AG08396 (cell line): ENCODE results near the gene ZNF408.
A peak's percentile ranks its signal among the peaks of the same experiment; 100 is the strongest.
"Not testable (repeated sequence)": the region's sequence is repeated elsewhere in the genome, so short reads cannot be mapped to it uniquely, and the experiment has no call there.

ENCODE experiments used
- DNase-seq: peaks from one replicate; pipeline ENCODE4 v3.0.0; 2012; ENCODE audit warnings: low spot score, mixed read lengths

ZNF408 gene

DNA sequence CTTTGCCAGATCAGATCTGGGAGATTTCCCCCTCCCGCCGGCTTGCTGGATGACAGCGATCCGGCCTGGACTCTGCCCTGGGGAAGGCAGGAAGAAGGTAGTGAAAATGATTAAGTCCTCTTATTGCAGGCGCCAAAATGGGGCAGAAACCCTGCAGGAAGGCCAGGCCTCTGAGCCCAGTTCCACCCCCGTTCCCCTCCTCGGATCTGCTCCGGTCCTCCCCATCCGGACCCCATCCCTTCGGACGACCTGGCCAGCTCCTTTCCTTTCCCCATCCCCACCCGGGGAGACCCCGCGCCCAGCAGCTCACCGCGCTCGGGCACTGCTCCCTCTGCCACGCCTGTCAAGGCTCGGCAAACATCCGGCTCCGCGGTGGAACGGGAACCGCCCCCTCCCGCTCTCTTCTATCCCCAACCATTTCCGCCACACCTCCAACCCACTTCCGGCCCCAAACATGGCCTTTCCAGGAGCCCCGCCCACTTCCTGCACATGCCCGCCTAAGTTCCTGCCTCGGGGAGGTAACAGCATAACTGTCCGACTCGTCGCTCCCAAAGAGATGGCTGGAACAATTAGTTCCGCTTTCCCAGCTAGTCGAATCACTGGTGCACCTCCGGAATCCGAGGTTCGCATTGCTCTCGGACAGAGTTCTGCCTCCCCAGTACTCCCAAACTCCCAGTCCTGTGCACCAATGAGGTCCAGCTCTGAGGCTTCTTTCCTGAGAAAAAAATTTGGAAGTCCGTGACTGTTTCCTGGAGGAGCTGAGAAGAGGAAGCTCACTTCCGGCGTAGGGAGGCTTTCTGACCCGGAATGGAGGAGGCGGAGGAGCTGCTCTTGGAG, at the start of gene ZNF408, which contains the start of gene ARHGAP1:
Gene ZNF408 (plus strand): TSS at position 791 of the 837 bp plus-strand sequence. CDS start 17 bp downstream, at position 808.
Gene ARHGAP1 (minus strand): TSS at position 379 of the 837 bp plus-strand sequence. CDS start 4,512 bp downstream, outside the sequence.
- DNase-seq = peak; percentile 94

DNA sequence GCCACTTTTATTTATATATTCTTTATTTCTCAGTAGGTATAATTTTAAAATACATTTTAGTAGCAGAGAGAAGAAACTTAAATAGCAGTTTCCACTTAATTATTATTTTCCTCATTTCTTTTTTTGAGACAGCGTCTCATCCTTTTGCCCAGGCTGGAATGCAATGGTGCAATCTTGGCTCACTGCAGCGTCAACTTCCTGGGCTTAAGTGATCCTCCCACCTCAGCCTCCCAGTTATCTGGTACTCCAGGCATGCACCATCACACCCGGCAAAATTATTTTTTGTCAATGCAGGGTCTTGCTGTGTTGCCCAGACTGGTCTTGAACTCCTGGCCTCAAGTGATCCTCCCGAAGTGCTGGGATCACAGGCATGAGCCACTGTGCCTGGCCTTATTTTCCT, 45.2 kb upstream of the ZNF408 start:
- DNase-seq = no peak

DNA sequence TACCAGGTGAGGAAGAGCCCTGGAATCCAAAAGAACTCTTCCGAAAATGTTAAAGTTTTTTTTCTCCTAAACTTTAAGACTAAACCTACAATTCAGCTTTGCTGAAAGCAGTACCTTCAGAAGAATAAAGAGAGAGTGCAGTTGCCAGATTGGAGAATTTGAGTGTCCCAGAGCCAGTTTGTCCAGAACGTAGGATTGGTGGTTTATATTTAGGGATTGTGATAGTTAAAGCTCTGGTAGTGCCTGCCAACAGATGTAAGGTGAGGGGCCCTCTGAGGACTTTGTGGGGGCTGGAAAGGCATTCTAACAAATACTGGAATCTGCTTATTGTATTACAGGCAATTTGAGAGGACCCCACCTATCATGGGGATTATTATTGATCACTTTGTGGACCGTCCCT, 43.6 kb upstream of the ZNF408 start:
- no peak for DNase-seq

DNA sequence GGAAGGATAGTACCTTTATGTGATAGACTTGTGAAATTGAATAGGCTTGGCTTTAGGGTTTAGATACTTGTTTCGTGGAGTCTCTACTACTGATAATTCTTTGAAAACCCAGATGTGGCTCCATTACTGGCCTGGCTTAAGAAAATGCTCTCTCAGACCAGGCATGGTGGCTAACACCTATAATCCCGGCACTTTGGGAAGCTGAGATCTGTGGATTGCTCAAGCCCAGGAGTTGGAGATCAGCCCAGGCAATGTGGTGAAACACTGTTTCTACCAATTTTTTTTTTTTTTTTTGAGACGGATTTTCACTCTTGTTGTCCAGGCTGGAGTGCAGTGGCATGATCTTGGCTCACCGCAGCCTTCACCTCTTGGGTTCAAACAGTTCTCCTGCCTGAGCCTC, 42.6 kb upstream of the ZNF408 start:
- no peak for DNase-seq

DNA sequence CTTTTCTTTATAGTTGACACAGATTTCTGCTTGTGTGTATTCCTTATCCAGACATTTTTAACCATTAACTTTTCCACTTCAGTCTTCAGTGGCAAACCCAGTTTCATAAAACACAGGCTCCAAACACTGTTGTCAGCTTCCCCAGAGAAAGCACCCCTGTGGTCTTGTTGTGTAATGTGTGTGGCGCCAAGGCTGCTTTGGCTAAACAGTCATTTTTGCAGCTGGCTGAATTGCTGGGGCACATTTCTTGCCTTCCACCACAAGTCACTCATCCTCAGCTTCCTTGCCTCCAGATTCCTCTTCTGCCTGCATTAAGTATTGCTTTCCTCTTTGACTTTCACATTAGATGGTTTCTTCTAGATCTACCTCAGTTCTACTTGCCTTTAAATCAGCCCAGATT, 40.9 kb upstream of the ZNF408 start:
- peak; percentile 58 for DNase-seq

DNA sequence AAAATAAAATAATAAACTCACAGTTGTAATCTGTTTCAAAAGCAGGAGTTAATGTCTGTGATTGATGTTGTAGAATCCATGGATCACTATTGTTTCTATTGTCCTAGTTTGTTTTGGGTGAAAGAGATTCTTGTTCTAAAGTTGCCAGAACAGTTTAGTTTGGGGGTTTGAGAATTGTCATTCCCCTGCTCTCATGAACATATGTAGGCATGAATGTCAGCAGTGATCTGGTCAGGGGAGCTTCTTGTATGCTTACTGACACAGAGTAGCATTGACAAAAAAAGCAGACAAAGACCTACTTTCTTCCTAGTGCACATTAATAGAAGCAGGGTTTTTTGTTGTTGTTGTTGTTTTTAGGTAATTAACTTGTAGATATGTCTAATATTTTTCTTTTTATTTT, 39.0 kb upstream of the ZNF408 start:
- DNase-seq = no peak

DNA sequence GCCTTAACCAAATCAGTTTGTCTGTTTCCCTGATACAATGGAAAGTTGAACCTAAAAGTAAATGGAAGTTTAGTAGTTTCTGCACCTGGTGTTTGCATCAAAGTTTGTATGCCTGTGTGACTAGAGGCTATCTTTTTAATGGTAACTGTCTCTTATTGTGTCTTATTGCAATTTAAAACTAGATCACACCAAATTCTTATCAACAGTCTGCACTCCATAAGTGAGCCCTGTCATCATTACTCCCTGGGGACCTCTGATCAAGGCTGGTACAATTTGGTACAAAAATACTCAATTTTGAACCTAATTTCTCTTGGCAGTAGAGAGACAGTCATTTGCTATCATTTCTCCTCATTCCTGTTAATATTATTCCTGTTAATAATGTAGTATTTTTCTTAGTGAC, 38.5 kb upstream of the ZNF408 start:
- DNase-seq = no peak

DNA sequence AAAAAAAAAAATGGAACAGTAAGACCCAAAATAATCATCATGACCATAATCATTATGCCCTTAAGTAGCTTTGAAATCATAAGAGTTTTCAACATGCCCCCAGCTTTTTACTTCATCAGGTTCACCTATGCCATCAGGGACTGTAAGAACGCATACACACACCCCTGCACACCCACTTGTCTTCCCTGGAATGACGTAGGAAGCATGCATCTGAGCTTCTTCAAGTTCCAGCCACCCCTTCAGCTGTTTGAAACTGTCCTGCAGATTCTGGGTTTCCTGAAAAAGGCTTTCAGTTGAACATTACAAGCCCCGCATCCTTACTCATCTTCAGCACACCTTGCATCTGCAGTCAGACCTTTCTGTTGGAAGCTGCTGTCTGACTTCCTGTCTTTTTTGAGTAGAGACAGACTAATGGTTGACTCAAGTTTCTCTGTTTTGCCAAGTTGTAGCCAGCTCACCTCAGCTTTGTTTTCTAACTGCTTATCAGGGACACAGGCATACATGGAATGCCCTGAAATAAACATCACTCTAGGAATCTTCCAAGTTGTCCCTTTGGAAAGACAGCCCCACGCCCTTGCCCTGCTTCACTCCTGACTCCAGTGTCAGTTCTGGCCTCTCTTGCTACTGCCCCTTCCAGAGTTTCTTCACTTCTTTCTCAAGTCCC, 37.4 kb upstream of the ZNF408 start:
- no peak for DNase-seq

DNA sequence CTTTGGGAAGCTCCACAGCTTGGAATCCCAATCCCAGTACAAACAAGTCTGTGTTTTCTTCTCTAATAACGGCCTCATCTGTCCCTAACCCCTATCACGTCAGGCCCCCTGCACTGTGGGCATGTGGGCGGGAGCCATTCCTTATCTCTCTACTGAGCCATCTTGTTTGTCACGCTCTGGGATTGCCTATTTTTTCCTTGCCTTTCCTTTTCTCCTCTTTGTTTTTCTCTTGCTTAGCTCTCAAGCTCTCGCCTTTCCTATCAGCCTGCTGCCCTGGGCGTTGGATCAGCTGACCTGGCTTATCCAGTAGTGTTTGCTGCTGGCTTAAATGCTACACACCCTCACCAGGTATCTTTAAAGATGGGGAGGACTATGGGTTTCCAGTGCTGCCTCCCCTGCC, 36.2 kb upstream of the ZNF408 start:
- DNase-seq = no peak

DNA sequence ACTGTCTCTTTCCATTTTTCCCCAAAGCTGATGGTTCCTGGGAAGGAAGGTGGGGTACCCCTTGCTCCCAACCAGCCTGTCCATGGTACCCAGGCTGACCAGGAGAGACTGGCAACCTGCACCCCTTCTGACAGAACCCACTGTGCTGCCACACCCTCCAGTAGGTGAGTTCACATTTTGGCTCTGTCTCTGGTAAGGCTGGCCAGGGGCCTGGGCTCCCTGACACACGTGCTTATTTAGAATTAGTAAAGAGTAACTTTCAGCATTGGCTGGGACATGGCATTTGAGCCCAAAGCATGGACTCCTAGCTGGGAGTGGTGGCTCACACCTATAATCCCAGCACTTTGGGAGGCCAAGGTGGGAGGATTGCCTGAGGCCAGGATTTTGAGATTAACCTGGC, 35.5 kb upstream of the ZNF408 start:
- DNase-seq = no peak

DNA sequence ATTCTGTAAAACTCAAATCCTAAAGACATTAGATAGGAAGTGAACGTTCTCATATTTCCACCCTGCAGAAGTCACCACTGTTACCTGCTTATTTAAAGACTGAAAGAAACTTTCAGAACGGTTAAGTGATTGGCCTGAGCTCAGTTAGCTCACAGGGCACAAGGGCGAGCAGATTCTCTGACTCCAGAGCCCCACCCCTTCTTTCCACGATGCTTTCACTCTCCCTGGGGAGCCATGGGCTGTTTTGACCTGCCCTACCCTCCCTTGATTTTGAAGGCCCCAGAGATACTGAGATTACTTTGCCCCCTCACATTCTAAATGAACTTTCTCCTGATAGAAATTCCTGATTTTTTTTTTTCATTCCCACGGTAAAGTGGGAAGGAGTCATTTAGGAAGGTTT, 34.3 kb upstream of the ZNF408 start:
- DNase-seq = no peak

DNA sequence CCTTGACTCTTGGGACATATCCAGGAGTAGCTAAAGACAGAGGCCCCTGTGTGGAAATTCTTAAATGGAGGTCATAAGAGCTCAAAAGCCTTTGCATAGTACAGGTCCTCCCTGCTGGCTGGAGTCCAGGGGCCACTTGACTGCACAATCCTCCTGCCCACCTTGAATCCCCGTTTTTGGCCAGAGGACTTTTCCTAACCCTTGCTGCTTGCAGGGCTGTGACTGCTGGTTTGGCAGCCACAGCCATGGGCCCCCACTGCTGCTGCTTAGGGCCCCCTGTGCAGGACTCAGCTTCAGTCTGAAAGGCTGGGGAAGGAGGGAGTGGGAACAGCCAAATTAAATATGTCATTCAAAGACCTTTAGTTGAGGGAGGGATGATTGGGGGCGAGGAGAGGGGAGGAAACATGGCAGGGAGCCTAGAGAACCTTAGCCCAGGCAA, 33.8 kb upstream of the ZNF408 start:
- DNase-seq = no peak

DNA sequence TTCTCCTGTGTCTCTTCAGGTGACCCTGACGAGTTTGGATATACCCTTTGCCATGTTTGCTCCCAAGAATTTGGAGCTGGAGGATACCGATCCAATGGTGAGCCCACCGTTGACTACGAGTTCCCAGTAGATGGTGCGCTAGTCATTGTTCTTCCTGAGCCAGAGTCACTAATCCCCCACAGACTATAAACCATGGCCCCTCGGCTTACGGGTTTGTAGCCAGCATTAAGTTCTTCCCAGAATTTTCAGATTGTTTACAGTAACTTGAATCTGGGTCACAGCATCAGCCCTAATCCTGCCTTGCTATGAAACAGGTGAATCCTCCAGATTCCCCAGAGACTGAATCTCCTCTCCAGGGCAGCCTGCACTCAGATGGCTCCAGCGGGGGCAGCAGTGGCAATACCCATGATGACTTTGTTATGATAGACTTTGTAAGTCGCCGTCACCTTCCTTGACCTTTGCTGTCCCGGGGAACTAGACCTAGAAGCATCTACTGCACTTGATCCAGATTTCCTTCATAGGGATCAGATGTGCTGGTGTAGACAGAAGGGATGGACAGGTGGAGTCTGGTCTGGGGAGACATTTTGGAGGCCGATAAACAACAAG, 32.2 kb upstream of the ZNF408 start:
- no peak for DNase-seq

DNA sequence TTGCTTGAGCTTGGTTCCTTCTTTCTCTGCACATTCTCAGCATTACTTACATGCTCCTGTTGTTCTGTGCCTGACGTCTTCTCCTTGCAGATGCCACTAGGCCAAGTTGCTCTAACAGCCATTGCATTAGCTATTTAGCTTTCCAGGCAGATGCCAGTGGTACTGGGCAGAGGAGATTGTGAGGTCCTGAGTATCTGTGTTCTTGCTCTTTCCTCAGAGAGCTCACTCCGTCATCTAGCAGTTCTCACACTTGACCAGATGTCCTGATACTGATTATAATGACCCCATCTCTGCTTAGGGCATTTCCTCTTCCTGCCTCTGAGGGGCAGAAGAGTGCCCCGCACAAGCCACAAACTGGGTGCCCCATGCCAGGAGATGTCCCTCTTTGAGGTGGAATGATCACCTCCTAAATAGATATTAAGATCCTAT, 31.1 kb upstream of the ZNF408 start:
- DNase-seq = no peak

DNA sequence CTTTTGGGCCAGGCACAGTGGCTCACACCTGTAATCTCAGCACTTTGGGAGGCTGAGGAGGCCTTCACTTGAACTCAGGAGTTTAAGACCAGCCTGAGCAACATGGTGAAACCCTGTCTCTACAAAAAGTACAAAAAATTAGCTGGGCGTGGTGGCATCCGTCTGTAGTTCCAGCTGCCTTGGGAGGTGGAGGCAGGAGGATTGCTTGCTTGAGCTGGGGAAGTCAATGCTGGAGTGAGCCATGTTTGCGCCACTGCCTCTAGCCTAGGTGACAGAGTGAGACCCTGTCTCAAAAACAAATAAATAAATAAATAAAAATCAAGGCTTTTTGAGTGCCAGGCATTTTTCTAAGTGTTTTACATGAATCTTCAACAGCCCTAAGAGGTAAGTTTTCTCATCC, 30.3 kb upstream of the ZNF408 start:
- DNase-seq = not testable (repeated sequence)

DNA sequence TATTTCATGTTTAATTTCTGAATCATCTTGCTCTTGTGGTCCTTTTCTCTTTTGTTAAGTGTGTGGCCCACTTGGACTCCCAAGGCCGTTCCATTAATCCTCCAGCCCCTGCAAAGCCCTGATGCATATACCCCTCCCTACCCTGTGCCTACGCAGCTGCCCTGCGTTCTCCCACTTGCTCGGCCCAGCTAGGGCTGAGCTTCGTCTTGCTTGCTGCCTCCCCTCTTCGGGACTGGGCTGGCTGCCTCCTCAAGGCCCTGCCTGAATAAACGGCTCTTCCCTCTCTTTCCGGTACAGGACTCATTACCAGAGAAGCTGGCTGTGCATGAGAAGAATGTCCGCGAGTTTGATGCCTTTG, 28.9 kb upstream of the ZNF408 start:
- DNase-seq = no peak

DNA sequence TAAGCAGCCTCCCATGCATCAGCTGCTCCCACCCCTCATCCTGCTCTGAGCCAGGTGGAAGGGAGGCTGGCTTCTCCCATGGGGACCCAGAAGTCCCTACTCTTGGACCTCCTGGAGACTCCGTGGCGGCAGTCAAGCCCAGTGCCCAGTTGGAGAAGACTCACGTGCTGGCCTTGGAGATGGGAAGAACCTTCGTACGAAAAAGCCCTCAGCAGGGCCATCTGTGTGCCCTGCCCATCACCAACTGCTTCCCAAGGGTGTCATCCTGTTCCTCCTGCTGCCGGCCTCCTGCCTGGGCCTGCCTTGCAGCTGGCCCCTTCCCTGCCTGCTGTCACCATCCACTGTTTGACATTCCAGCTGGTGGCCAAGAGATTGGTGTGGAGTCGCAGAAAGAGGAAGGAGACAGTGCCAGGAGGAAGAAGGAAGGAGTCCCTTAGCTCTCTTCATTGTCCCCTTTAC, 28.4 kb upstream of the ZNF408 start:
- DNase-seq = no peak

DNA sequence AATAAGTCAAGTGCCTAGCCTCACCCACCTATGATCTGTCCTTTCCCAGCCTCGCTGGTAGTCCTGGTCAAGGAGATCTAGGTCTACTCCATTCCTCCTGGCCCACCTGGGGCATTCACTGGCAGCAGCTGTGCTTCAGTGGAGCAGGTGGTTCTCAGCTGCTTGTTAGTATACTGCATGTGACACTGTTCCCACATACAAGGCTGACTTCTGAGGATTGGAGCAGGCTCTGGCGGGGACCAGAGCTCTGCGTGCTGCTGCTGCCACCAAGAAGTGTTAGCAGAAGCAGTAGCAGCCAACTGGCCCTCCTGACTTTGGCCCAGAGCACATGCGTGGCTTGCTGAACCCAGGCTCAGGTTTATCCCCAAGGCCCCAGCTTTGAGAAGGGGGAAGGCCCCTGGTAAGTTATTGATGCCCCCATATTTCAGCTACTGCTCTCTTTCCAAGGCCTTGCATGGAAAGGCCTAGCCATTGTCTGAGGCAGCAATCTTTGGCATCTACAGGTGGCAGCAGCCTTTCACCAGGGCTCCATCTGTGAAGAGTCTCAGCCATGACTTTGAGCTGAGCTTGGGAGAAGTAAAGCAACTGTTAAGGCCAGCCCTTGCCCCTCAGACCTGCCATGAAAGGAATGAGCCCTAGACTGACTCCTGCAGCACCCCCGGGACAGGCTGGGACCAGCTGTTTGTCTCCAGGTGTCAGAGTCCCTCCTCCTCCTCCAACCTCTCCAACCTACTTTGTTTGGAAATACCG, 26.9 kb upstream of the ZNF408 start:
- DNase-seq = no peak

DNA sequence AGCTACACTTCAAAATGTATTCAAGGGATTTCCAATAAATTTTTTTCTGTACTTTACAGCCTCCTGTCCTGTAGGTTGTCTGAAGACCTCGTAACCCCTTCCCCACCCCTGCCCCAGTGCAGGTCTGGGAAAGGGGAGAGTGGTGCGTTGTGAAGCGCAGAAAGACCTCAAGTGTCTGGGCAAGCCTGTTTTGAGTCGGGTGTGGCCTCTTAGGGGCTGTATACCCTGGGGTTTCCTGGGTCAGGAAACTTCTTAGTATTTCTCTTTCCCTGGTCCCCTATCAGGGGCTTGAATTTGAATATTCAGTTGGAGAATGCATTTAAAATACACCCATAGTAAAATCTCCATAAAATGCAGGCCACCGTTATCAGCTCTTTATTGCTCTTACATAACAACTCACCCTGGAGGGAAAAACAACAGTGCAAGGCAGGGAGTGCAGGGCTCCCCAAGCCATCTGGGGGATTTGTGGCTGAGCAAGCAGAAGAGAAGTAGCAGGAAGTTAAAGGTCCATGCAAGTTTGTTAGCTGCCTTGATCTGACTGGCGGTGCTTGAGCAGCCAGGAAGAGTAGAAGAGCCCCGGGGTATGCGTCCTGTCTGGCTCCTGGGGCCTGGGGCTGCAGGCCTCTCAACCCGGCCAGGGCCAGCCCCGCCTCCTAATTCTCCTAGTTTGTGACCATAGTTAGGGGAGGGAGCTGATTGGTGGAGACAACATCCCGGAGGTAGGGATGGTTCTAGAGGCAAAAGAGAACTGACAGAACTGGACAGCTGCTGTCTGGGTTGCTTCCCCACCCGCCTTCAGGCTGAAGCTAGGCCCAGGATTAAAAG, 26.2 kb upstream of the ZNF408 start:
- DNase-seq = no peak

DNA sequence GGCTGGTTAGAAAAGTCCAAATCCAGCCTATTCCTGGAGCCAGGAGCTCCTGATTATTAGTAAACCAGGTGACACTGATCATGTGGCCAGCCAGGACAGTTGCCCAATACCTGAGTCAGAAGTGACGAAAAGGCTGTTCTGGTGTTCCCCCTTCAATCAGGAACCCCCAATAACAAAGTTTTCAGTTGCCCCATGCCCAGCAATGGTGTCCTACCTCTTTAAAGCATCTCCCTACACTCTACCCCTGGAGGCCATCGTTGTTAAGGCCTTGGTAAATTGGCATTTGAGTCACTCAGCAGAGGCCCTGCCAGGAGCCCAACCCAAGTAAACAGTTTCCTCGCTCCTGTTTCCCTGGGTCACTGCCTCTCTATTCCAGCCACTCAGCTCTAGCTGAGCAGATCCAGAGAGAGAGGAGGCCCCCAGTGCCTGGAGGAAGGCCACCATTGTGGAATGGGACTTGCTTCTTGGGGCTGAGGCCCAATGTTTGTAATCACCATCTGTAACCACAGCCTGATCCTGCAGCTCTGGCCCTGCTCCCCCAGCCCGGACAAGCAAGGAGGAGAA, 25.5 kb upstream of the ZNF408 start:
- DNase-seq = peak; percentile 86

DNA sequence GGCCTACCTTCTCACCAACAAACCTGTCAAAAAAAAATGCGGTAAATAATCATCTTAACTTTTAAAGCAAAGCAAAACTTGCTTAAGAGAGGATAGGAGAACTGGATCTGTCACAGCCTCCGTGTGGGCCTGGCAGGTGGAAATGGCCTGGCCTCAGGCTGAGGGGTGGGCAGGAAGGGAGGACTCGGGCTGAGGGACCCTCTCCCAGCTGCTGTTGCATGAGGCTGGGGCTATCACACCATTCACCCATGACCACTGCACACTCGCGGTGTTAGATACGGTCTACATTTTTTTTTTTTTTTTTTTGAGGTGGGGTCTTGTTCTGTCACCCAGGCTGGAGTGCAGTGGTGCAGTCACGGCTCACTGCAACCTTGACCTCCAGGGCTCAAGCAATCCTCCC, 24.9 kb upstream of the ZNF408 start:
- no peak for DNase-seq
